ENCODE measurements around the gene SAP25. TPM values are rescaled to one million over a fixed set of nuclear protein-coding genes. Genes with fewer than 3 reads are reported as not detected.

Gene SAP25
- total RNA-seq, 2 donors from 2014 or later: 0.81 to 1.1 TPM

DNA sequence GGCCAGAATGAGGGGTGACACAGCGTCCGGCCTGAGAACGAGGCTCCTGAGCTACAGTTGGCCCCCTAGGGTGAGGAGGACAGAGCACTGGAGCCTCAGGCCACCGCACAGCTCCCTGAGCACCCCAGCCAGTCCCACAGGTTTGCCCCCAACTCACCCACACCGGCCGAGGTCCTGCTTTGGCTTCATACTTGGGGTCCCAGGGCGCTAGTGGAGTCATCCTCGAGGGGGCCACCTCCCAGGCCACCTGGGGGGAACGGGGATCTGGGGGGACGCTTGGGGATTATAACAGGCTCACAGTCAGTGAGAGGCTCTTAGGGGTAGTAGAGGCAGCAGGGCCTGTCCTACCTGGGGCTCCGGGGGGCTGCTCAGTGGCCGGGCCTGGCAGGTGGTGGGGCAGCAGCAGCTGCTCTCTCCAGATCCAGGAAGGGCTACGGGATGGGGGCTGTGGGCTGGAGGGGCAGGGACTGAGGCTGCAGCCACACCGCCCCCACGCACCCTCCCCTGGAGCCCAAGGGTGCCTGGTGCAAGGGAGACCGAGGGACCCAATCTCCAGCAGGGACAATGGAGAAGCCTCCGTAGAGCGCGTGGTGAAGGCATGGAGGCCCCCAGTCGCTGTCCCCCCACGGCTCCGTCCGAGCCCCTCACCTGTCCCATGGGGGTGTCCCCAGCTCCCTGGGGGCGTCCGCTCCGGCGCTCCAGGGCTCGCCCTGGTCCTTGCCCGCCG, 588 bp downstream of the SAP25 start:
- Histone ChIP-seq H3K4me1 (ENCODE audit: control insufficient read depth in 1 of 2, low read depth in 2 of 2) (peaks cover 8 to 14% of the 10 kb centered on the region in 2 donors), H3K4me3 (no peak overlapping the region), H3K27ac (no peak overlapping the region), H3K36me3 (peaks cover 36% of the 10 kb centered on the region), H3K9me3 (no peaks in the 10 kb centered on the region), H3K27me3 (replicated peaks; ENCODE audit: insufficient read depth) (no peaks in the 10 kb centered on the region)
- TF ChIP-seq, protein P1, sequence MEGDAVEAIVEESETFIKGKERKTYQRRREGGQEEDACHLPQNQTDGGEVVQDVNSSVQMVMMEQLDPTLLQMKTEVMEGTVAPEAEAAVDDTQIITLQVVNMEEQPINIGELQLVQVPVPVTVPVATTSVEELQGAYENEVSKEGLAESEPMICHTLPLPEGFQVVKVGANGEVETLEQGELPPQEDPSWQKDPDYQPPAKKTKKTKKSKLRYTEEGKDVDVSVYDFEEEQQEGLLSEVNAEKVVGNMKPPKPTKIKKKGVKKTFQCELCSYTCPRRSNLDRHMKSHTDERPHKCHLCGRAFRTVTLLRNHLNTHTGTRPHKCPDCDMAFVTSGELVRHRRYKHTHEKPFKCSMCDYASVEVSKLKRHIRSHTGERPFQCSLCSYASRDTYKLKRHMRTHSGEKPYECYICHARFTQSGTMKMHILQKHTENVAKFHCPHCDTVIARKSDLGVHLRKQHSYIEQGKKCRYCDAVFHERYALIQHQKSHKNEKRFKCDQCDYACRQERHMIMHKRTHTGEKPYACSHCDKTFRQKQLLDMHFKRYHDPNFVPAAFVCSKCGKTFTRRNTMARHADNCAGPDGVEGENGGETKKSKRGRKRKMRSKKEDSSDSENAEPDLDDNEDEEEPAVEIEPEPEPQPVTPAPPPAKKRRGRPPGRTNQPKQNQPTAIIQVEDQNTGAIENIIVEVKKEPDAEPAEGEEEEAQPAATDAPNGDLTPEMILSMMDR (IDR thresholded peaks at IDR 0.05): no peak
- DNase-seq (ENCODE audit: low spot score) (no peak), ATAC-seq (ENCODE audit: insufficient number of reproducible peaks, low FRiP score, low read depth) (no peak)

- Histone ChIP-seq H3K36me3 (peaks cover 29% of the 10 kb centered on the region), H3K27ac (no peak overlapping the region), H3K27me3 (replicated peaks; ENCODE audit: insufficient read depth) (no peaks in the 10 kb centered on the region), H3K4me3 (no peak overlapping the region), H3K9me3 (no peaks in the 10 kb centered on the region), H3K4me1 (ENCODE audit: control insufficient read depth in 1 of 2, low read depth in 2 of 2) (peaks cover 8 to 14% of the 10 kb centered on the region in 2 donors)
- DNase-seq (ENCODE audit: low spot score) (no peak), ATAC-seq (ENCODE audit: insufficient number of reproducible peaks, low FRiP score, low read depth) (no peak)
- TF ChIP-seq, protein P1 (IDR thresholded peaks at IDR 0.05): no peak
Measured at GRCh38 chr7:100572281-100572948, 1.3 kb downstream of the SAP25 start.

- Histone ChIP-seq H3K9me3 (no peaks in the 10 kb centered on the region), H3K4me3 (no peak overlapping the region), H3K27ac (no peak overlapping the region), H3K27me3 (replicated peaks; ENCODE audit: insufficient read depth) (no peaks in the 10 kb centered on the region), H3K4me1 (ENCODE audit: control insufficient read depth in 1 of 2, low read depth in 2 of 2) (peaks cover 8 to 14% of the 10 kb centered on the region in 2 donors), H3K36me3 (peaks cover 22% of the 10 kb centered on the region)
- DNase-seq (ENCODE audit: low spot score) (no peak), ATAC-seq (ENCODE audit: insufficient number of reproducible peaks, low FRiP score, low read depth) (no peak)
- TF ChIP-seq, protein P1 (IDR thresholded peaks at IDR 0.05): no peak
Measured at GRCh38 chr7:100571829-100572116, 1.9 kb downstream of the SAP25 start.

- H3K27me3 ChIP-seq (replicated peaks; ENCODE audit: insufficient read depth): no peaks in the 10 kb centered on the region
- no peaks in the 10 kb centered on the region for H3K9me3 ChIP-seq
- peaks cover 16% of the 10 kb centered on the region for H3K36me3 ChIP-seq
- peaks cover 8 to 14% of the 10 kb centered on the region in 2 donors for H3K4me1 ChIP-seq (ENCODE audit: control insufficient read depth in 1 of 2, low read depth in 2 of 2)
- ATAC-seq (ENCODE audit: insufficient number of reproducible peaks, low FRiP score, low read depth) (no peak), DNase-seq (ENCODE audit: low spot score) (no peak)
- H3K27ac ChIP-seq: no peak overlapping the region
- no peak overlapping the region for H3K4me3 ChIP-seq
- TF ChIP-seq, protein P1 (IDR thresholded peaks at IDR 0.05): no peak
Measured at GRCh38 chr7:100570954-100571828, 2.5 kb downstream of the SAP25 start.
